A673 (cell line): ENCODE measurements around the gene DPH1. TPM values are rescaled to one million over a fixed set of nuclear protein-coding genes. Genes with fewer than 3 reads are reported as not detected.

Experiments used
- BruUV-seq: library from RNA; stranded (reverse); fragments of 400-500 nt; replicated peaks from 2 replicates; lab custom pipeline; 2021; lab: Mats Ljungman, UMichigan
- CTCF ChIA-PET: fragments of 300-600 bp; sonication (Branson Sonifier 250); formaldehyde crosslinking; loops from one replicate; lab custom pipeline; 2022; ENCODE audit warnings: antibody characterized with exemption; lab: Charles Lee
- POLR2A ChIA-PET: fragments of 300-600 bp; sonication (Branson Sonifier 250); formaldehyde crosslinking; loops from one replicate; lab custom pipeline; 2022; ENCODE audit warnings: antibody characterized with exemption; ENCODE audit not compliant: low non-redundant PET; lab: Charles Lee
- DNase-seq: peaks from one replicate; pipeline ENCODE4 v3.0.0-alpha.2; 2015; ENCODE audit warnings: low spot score
- H3K27ac ChIP-seq: fragments of 200-600 bp; sonication (generic); 2 replicates; pipeline ENCODE4 v1.5.1; 2016; ENCODE audit warnings: mixed run types, low read depth, mild to moderate bottlenecking, mixed read lengths, antibody characterized with exemption, low read length; ENCODE audit not compliant: poor library complexity, severe bottlenecking
- H3K27me3 ChIP-seq: fragments of 200-600 bp; sonication (generic); replicated peaks from 2 replicates; pipeline ENCODE4 v1.6.1; 2017; ENCODE audit warnings: mixed run types, low read depth, mild to moderate bottlenecking, mixed read lengths, antibody characterized with exemption, low read length; ENCODE audit not compliant: insufficient read depth, poor library complexity
- H3K36me3 ChIP-seq: fragments of 200-600 bp; sonication (generic); 2 replicates; pipeline ENCODE4 v1.6.1; 2016; ENCODE audit warnings: mixed run types, mild to moderate bottlenecking, mixed read lengths, antibody characterized with exemption, low read length; ENCODE audit not compliant: insufficient read depth, poor library complexity, severe bottlenecking
- H3K4me1 ChIP-seq: fragments of 200-600 bp; sonication (generic); 2 replicates; pipeline ENCODE4 v1.6.1; 2017; ENCODE audit warnings: mixed run types, mild to moderate bottlenecking, mixed read lengths, antibody characterized with exemption, low read length; ENCODE audit not compliant: insufficient read depth, poor library complexity, severe bottlenecking
- H3K4me3 ChIP-seq: fragments of 200-600 bp; sonication (generic); 2 replicates; pipeline ENCODE4 v1.5.1; 2016; ENCODE audit warnings: low read depth, mixed run types, mild to moderate bottlenecking, mixed read lengths, low read length; ENCODE audit not compliant: poor library complexity, severe bottlenecking
- H3K9me3 ChIP-seq: fragments of 200-600 bp; sonication (generic); 2 replicates; pipeline ENCODE4 v1.6.1; 2016; ENCODE audit warnings: mixed run types, low read depth, mild to moderate bottlenecking, mixed read lengths, antibody characterized with exemption, low read length; ENCODE audit not compliant: poor library complexity, severe bottlenecking
- EZH2 ChIP-seq: fragments of 200-600 bp; sonication (generic); IDR thresholded peaks from 2 replicates; pipeline ENCODE4 v1.6.1; 2017; ENCODE audit warnings: borderline replicate concordance, low read depth, mild to moderate bottlenecking, mixed read lengths, antibody characterized with exemption, low read length; ENCODE audit not compliant: poor library complexity, severe bottlenecking
- intact Hi-C: fragments of 100-400 bp; cut with micrococcal nuclease; formaldehyde crosslinking; loops from one replicate; pipeline ENCODE4 v1.10.0; 2022; ENCODE audit not compliant: unreplicated experiment
- total RNA-seq: library from RNA; stranded (reverse); gene quantifications from 2 replicates; pipeline ENCODE4 v1.2.3, GENCODE V29; 2021
- TF ChIP-seq, protein P1 (sequence below): fragments of 300-800, 200-600 bp; sonication (generic); conservative IDR thresholded peaks from 2 replicates; pipeline ENCODE4 v1.5.1; 2017; ENCODE audit warnings: low read depth, mild to moderate bottlenecking, antibody characterized with exemption, low read length, moderate library complexity, mixed read lengths

DPH1 gene
- total RNA-seq, 1 experiment from 2014 or later, result 51.1 TPM

DNA sequence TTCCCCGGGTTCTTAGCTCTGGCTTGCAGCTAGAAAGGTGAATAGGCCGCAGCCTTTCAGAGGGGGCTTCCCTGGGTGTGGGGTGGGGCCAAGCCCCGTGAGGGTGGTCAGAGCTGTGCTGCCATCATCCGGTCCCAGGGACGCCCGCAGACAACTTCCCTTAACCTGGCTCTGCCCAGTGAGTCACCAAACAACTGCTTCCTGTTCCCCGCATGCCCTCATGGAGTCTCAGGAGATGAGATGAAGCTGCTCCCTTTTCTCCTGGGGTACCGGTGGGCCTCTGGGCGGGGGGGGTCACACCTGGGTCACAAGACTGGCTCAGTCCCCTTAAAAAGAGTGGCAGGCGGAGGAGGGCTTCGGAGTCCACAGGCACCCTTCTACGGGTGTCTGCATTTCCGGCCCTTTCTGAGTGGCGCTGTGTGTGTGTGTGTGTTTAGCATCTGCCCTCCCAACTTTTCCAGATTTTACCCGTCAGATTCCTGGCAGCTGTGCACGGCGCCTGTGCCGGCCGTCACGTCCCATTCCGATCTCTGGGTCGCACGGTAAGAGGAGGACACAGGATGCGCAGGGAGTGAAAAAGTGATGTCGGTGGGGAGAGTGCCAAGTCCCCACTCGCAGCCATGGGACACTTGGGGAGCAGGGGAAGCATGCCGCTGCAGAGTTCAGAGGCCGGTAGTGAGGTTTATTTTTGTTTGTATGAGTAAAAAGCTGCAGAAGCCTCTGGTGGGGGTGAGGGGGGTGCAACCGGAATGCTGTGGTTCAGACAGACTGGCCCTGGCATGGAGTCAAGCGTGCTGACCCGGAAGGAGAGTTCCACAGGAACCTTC, 41.7 kb downstream of the DPH1 start:
- Histone ChIP-seq H3K27ac (no peak overlapping the region), H3K4me3 (no peak overlapping the region), H3K9me3 (no peaks in the 10 kb centered on the region), H3K4me1 (peaks cover 12% of the 10 kb centered on the region), H3K27me3 (no peaks in the 10 kb centered on the region), H3K36me3 (peaks cover 10% of the 10 kb centered on the region)
- CTCF ChIA-PET, result no interaction called here
- BruUV-seq, result no TSS peak
- intact Hi-C loops, result no loop called here
- TF ChIP-seq, protein P1, sequence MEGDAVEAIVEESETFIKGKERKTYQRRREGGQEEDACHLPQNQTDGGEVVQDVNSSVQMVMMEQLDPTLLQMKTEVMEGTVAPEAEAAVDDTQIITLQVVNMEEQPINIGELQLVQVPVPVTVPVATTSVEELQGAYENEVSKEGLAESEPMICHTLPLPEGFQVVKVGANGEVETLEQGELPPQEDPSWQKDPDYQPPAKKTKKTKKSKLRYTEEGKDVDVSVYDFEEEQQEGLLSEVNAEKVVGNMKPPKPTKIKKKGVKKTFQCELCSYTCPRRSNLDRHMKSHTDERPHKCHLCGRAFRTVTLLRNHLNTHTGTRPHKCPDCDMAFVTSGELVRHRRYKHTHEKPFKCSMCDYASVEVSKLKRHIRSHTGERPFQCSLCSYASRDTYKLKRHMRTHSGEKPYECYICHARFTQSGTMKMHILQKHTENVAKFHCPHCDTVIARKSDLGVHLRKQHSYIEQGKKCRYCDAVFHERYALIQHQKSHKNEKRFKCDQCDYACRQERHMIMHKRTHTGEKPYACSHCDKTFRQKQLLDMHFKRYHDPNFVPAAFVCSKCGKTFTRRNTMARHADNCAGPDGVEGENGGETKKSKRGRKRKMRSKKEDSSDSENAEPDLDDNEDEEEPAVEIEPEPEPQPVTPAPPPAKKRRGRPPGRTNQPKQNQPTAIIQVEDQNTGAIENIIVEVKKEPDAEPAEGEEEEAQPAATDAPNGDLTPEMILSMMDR, result no peak
- no peak for TF ChIP-seq EZH2
- no peak for DNase-seq
- POLR2A ChIA-PET, result no interaction called here

GRCh38 chr17:2074919-2075318, 45.0 kb downstream of the DPH1 start:
- no peak for DNase-seq
- no peak for TF ChIP-seq EZH2
- Histone ChIP-seq H3K27me3 (no peaks in the 10 kb centered on the region), H3K36me3 (peaks cover 5% of the 10 kb centered on the region), H3K4me3 (no peak overlapping the region), H3K4me1 (no peaks in the 10 kb centered on the region), H3K27ac (no peak overlapping the region), H3K9me3 (no peaks in the 10 kb centered on the region)
- no TSS peak for BruUV-seq
- ChIA-PET POLR2A (no interaction called here), CTCF (no interaction called here)
- intact Hi-C loops, result no loop called here

- ChIA-PET POLR2A (no interaction called here), CTCF (no interaction called here)
- H3K27ac ChIP-seq, result no peak overlapping the region
Measured at GRCh38 chr17:2075336-2076086, 45.6 kb downstream of the DPH1 start.

More at GRCh38 chr17:2075336-2076086, 45.6 kb downstream of the DPH1 start:
- H3K4me1 ChIP-seq, result no peaks in the 10 kb centered on the region
- no peaks in the 10 kb centered on the region for H3K9me3 ChIP-seq
- H3K36me3 ChIP-seq, result peaks cover 5% of the 10 kb centered on the region
- no peak overlapping the region for H3K4me3 ChIP-seq
- TF ChIP-seq, protein P1, result no peak
- TF ChIP-seq EZH2, result no peak
- no TSS peak for BruUV-seq
- intact Hi-C loops, result no loop called here
- no peak for DNase-seq
- H3K27me3 ChIP-seq, result no peaks in the 10 kb centered on the region
